Measurements from ENCODE around the gene FOXF2. TPM values are rescaled to one million over a fixed set of nuclear protein-coding genes. Genes with fewer than 3 reads are reported as not detected.
"Not testable (repeated sequence)": the region's sequence is repeated elsewhere in the genome, so short reads cannot be mapped to it uniquely, and the experiment has no call there.

Gene FOXF2
- total RNA-seq, 2 experiments from 2014 or later, result not detected

GRCh38 chr6:1351381-1352008 is 37.9 kb upstream of the FOXF2 start:
- peaks cover 5% of the 10 kb centered on the region for H3K36me3 Mint-ChIP-seq (ENCODE audit: low read depth)
- intact Hi-C loops (cut with DNase I, micrococcal nuclease), result no loop called here
- peaks cover 4 to 22% of the 10 kb centered on the region in 2 experiments for H3K9me3 ChIP-seq (ENCODE audit: control insufficient read depth in 1 of 2, insufficient read depth in 1 of 2, low read length in 2 of 2)
- H3K27ac Mint-ChIP-seq, result no peak overlapping the region
- ChIA-PET POLR2A (no interaction called here), CTCF (no interaction called here)
- H3K4me3 ChIP-seq (ENCODE audit: low read length), result no peak overlapping the region
- no peak for DNase-seq
- H3K9me3 Mint-ChIP-seq, result peaks cover 13% of the 10 kb centered on the region
- peaks cover 76% of the 10 kb centered on the region for H3K27me3 Mint-ChIP-seq
- H3K27me3 ChIP-seq (ENCODE audit: control insufficient read depth in 1 of 2, insufficient read depth in 2 of 2, low read length in 2 of 2), result peaks cover 21 to 27% of the 10 kb centered on the region in 2 experiments
- ATAC-seq (ENCODE audit: poor library complexity), result no peak
- no peak overlapping the region for H3K27ac ChIP-seq (ENCODE audit: low read depth in 1 of 2, low read length in 2 of 2)
- H3K4me1 Mint-ChIP-seq (ENCODE audit: low read depth), result no peaks in the 10 kb centered on the region
- H3K36me3 ChIP-seq (ENCODE audit: insufficient read depth, low read length), result no peaks in the 10 kb centered on the region
- H3K4me1 ChIP-seq (ENCODE audit: insufficient read depth, low read length), result no peaks in the 10 kb centered on the region
- no peak overlapping the region for H3K4me3 Mint-ChIP-seq
- no peak for TF ChIP-seq CTCF (IDR thresholded peaks at IDR 0.05)

GRCh38 chr6:1355068-1355467 is 34.3 kb upstream of the FOXF2 start:
- H3K4me3 ChIP-seq (ENCODE audit: low read length); H3K27ac Mint-ChIP-seq; DNase-seq; H3K27ac ChIP-seq (ENCODE audit: low read depth in 1 of 2, low read length in 2 of 2); ATAC-seq (ENCODE audit: poor library complexity); intact Hi-C loops (cut with DNase I, micrococcal nuclease); POLR2A ChIA-PET; H3K4me1 Mint-ChIP-seq (ENCODE audit: low read depth); H3K36me3 ChIP-seq (ENCODE audit: insufficient read depth, low read length); H3K4me1 ChIP-seq (ENCODE audit: insufficient read depth, low read length); H3K4me3 Mint-ChIP-seq; H3K36me3 Mint-ChIP-seq (ENCODE audit: low read depth): not testable (repeated sequence)
- CTCF ChIA-PET, result interaction anchor here (1.6 kb wide), 1 partner anchor 66 kb away, joined by 3 read pairs; no protein-coding TSS in a partner anchor
- Histone ChIP-seq H3K9me3 (ENCODE audit: control insufficient read depth in 1 of 2, insufficient read depth in 1 of 2, low read length in 2 of 2) (peaks cover 4 to 19% of the 10 kb centered on the region in 2 experiments), H3K27me3 (ENCODE audit: control insufficient read depth in 1 of 2, insufficient read depth in 2 of 2, low read length in 2 of 2) (peaks cover 5 to 14% of the 10 kb centered on the region in 2 experiments)
- Mint-ChIP-seq H3K27me3 (peaks cover 52% of the 10 kb centered on the region), H3K9me3 (peaks cover 13% of the 10 kb centered on the region)

GRCh38 chr6:1361717-1362116 is 27.7 kb upstream of the FOXF2 start:
- H3K4me3 Mint-ChIP-seq; H3K4me3 ChIP-seq (ENCODE audit: low read length); H3K27ac Mint-ChIP-seq; POLR2A ChIA-PET; H3K36me3 Mint-ChIP-seq (ENCODE audit: low read depth); H3K27ac ChIP-seq (ENCODE audit: low read depth in 1 of 2, low read length in 2 of 2); ATAC-seq (ENCODE audit: poor library complexity); DNase-seq; H3K4me1 Mint-ChIP-seq (ENCODE audit: low read depth); H3K4me1 ChIP-seq (ENCODE audit: insufficient read depth, low read length); H3K9me3 ChIP-seq (ENCODE audit: control insufficient read depth in 1 of 2, insufficient read depth in 1 of 2, low read length in 2 of 2); CTCF ChIA-PET; H3K9me3 Mint-ChIP-seq; intact Hi-C loops (cut with DNase I, micrococcal nuclease); H3K36me3 ChIP-seq (ENCODE audit: insufficient read depth, low read length): not testable (repeated sequence)
- peaks cover 9 to 24% of the 10 kb centered on the region in 2 experiments for H3K27me3 ChIP-seq (ENCODE audit: control insufficient read depth in 1 of 2, insufficient read depth in 2 of 2, low read length in 2 of 2)
- peaks cover 42% of the 10 kb centered on the region for H3K27me3 Mint-ChIP-seq

GRCh38 chr6:1362643-1363042 is 26.7 kb upstream of the FOXF2 start:
- ChIA-PET POLR2A (interaction anchor here (0.7 kb wide), 1 partner anchor 10 kb away, joined by 3 read pairs; no protein-coding TSS in a partner anchor), CTCF (no interaction called here)
- no peak for TF ChIP-seq CTCF (IDR thresholded peaks at IDR 0.05)
- Mint-ChIP-seq H3K4me1 (ENCODE audit: low read depth) (no peaks in the 10 kb centered on the region), H3K27me3 (peaks cover 48% of the 10 kb centered on the region), H3K27ac (no peak overlapping the region), H3K9me3 (no peaks in the 10 kb centered on the region), H3K4me3 (no peak overlapping the region), H3K36me3 (ENCODE audit: low read depth) (no peaks in the 10 kb centered on the region)
- DNase-seq (no peak), ATAC-seq (ENCODE audit: poor library complexity) (no peak)
- H3K27ac ChIP-seq (ENCODE audit: low read depth in 1 of 2, low read length in 2 of 2), result no peak overlapping the region
- no peaks in the 10 kb centered on the region for H3K36me3 ChIP-seq (ENCODE audit: insufficient read depth, low read length)
- H3K4me3 ChIP-seq (ENCODE audit: low read length), result no peak overlapping the region
- H3K9me3 ChIP-seq (ENCODE audit: control insufficient read depth in 1 of 2, insufficient read depth in 1 of 2, low read length in 2 of 2), result no peaks in the 10 kb centered on the region
- intact Hi-C loops (cut with DNase I, micrococcal nuclease), result no loop called here
- no peaks in the 10 kb centered on the region for H3K4me1 ChIP-seq (ENCODE audit: insufficient read depth, low read length)
- H3K27me3 ChIP-seq (ENCODE audit: control insufficient read depth in 1 of 2, insufficient read depth in 2 of 2, low read length in 2 of 2), result peaks cover 9 to 30% of the 10 kb centered on the region in 2 experiments

Data from CD4-positive, alpha-beta T cell (primary cell).